ENCODE data around the gene KCTD18.

Gene KCTD18

GRCh38 chr2:200509612-200510433, at the start of gene KCTD18:
TSS of gene KCTD18 (minus strand) at chr2:200510068. CDS start at chr2:200507016, 3,052 bp downstream.
- DNase-seq, result peak; percentile 15 to 95 (median 86)

GRCh38 chr2:200540793-200541192, 30.9 kb upstream of the KCTD18 start:
- DNase-seq, result no peak

GRCh38 chr2:200538139-200538538, 28.3 kb upstream of the KCTD18 start:
- DNase-seq, result no peak

GRCh38 chr2:200534572-200534971, 24.7 kb upstream of the KCTD18 start:
- DNase-seq, result no peak

GRCh38 chr2:200533754-200534153, 23.9 kb upstream of the KCTD18 start:
- no peak for DNase-seq

- no peak for DNase-seq
These were observed 18.4 kb upstream of the KCTD18 start for GRCh38 chr2:200528228-200528627.

- DNase-seq, result peak; percentile 13 to 97 (median 88)
These were observed 16.2 kb upstream of the KCTD18 start, which contains the start of gene SGO2 for GRCh38 chr2:200525882-200526651. TSS of gene SGO2 (plus strand) at chr2:200526207. CDS start at chr2:200532976, 6,769 bp downstream.

GRCh38 chr2:200525551-200525881, 15.6 kb upstream of the KCTD18 start:
- no peak for DNase-seq

GRCh38 chr2:200525066-200525465, 15.2 kb upstream of the KCTD18 start:
- DNase-seq, result no peak

GRCh38 chr2:200523604-200524003, 13.7 kb upstream of the KCTD18 start:
- DNase-seq, result no peak

GRCh38 chr2:200523158-200523557, 13.3 kb upstream of the KCTD18 start:
- DNase-seq, result no peak

- DNase-seq, result no peak
These were observed 5.3 kb upstream of the KCTD18 start for GRCh38 chr2:200515155-200515554.

GRCh38 chr2:200509235-200509611, 645 bp downstream of the KCTD18 start:
- DNase-seq, result peak in 16 of 51 donors; percentile 8 to 40 (median 30)

- DNase-seq, result no peak
These were observed 2.7 kb downstream of the KCTD18 start for GRCh38 chr2:200507179-200507578.

- no peak for DNase-seq
These were observed 3.2 kb downstream of the KCTD18 start for GRCh38 chr2:200506679-200507078.

GRCh38 chr2:200502196-200502595, 7.7 kb downstream of the KCTD18 start:
- no peak for DNase-seq

- no peak for DNase-seq
These were observed 11.3 kb downstream of the KCTD18 start for GRCh38 chr2:200498402-200499162.

GRCh38 chr2:200496696-200497095, 13.2 kb downstream of the KCTD18 start:
- no peak for DNase-seq

GRCh38 chr2:200494048-200494447, 15.8 kb downstream of the KCTD18 start:
- no peak for DNase-seq

GRCh38 chr2:200492656-200493055, 17.2 kb downstream of the KCTD18 start:
- DNase-seq, result no peak

- DNase-seq, result no peak
These were observed 19.9 kb downstream of the KCTD18 start for GRCh38 chr2:200490001-200490400.

GRCh38 chr2:200488169-200488568, 21.7 kb downstream of the KCTD18 start:
- no peak for DNase-seq

All from hypothalamus (tissue), 51 donors.